Keratinocyte (primary cell): Measurements from ENCODE around the gene HSF4. TPM values are rescaled to one million over a fixed set of nuclear protein-coding genes. Genes with fewer than 3 reads are reported as not detected.

ENCODE experiments used
- DNase-seq: peaks from one replicate; pipeline ENCODE4 v3.0.0-alpha.2; 2011; ENCODE audit warnings: low read depth, missing footprints, low spot score
- FAIRE-seq: peaks from 2 replicates; lab custom pipeline; 2011; peaks lifted over from hg19 to GRCh38; lab: Jason Lieb, UNC
- H2AFZ ChIP-seq: 2 replicates; pipeline ENCODE4 v1.6.0; 2012; ENCODE audit warnings: low read length, control low read depth, inconsistent platforms; ENCODE audit not compliant: control insufficient read depth
- H3K27ac ChIP-seq: 2 replicates; pipeline ENCODE4 v1.5.1; 2011; ENCODE audit warnings: low read length; ENCODE audit not compliant: control insufficient read depth, insufficient read depth
- H3K27me3 ChIP-seq: 3 replicates; pipeline ENCODE4 v1.6.0; 2011; ENCODE audit warnings: low read length; ENCODE audit not compliant: control insufficient read depth, insufficient read depth; ENCODE audit errors: extremely low read depth
- H3K36me3 ChIP-seq, 2 experiments: 2 replicates in 1 of 2; 3 replicates in 1 of 2; pipeline ENCODE4 v1.5.1; 2011; ENCODE audit warnings: low read length in 2 of 2, mild to moderate bottlenecking in 1 of 2; ENCODE audit not compliant: control insufficient read depth in 2 of 2, insufficient read depth in 2 of 2; ENCODE audit errors: extremely low read depth in 1 of 2
- H3K4me1 ChIP-seq: 3 replicates; pipeline ENCODE4 v1.5.1; 2011; ENCODE audit warnings: low read length; ENCODE audit not compliant: control insufficient read depth, insufficient read depth; ENCODE audit errors: extremely low read depth
- H3K4me2 ChIP-seq: 3 replicates; pipeline ENCODE4 v1.6.0; 2011; ENCODE audit warnings: low read depth, low read length; ENCODE audit not compliant: control insufficient read depth, insufficient read depth; ENCODE audit errors: extremely low read depth
- H3K4me3 ChIP-seq, 3 experiments: fragments of 200-600 bp in 1 of 3; sonication (generic) in 1 of 3; 2 replicates in 2 of 3; 3 replicates in 1 of 3; pipeline ENCODE4 v1.5.1; 2011 to 2016; ENCODE audit warnings: low read length in 3 of 3, mild to moderate bottlenecking in 3 of 3, control low read depth in 2 of 3, inconsistent platforms in 1 of 3, low read depth in 1 of 3, mixed read lengths in 1 of 3, mixed run types in 1 of 3, moderate library complexity in 1 of 3; ENCODE audit not compliant: control insufficient read depth in 2 of 3, insufficient read depth in 2 of 3; ENCODE audit errors: extremely low read depth in 1 of 3
- H3K79me2 ChIP-seq: 2 replicates; pipeline ENCODE4 v1.6.0; 2012; ENCODE audit warnings: low read length; ENCODE audit not compliant: control insufficient read depth, insufficient read depth
- H3K9ac ChIP-seq: 3 replicates; pipeline ENCODE4 v1.6.0; 2011; ENCODE audit warnings: low read length; ENCODE audit not compliant: control insufficient read depth, insufficient read depth; ENCODE audit errors: extremely low read depth
- H3K9me1 ChIP-seq: 3 replicates; pipeline ENCODE4 v1.6.0; 2011; ENCODE audit warnings: low read length; ENCODE audit not compliant: control insufficient read depth, insufficient read depth; ENCODE audit errors: extremely low read depth
- H3K9me3 ChIP-seq: 2 replicates; pipeline ENCODE4 v1.5.1; 2012; ENCODE audit warnings: low read depth, low read length; ENCODE audit not compliant: control insufficient read depth
- H4K20me1 ChIP-seq: 3 replicates; pipeline ENCODE4 v1.6.0; 2011; ENCODE audit warnings: low read length; ENCODE audit not compliant: control insufficient read depth, insufficient read depth; ENCODE audit errors: extremely low read depth
- CTCF ChIP-seq, 3 experiments: IDR thresholded peaks in 1 of 3; conservative IDR thresholded peaks in 1 of 3; optimal IDR thresholded peaks in 1 of 3; 2 replicates in 2 of 3; 3 replicates in 1 of 3; pipeline versions ENCODE3 to v1.5.1; 2011; ENCODE audit warnings: low read length in 3 of 3, mild to moderate bottlenecking in 3 of 3, moderate library complexity in 2 of 3, control low read depth in 1 of 3, inconsistent platforms in 1 of 3; ENCODE audit not compliant: insufficient read depth in 2 of 3; ENCODE audit errors: extremely low read depth in 1 of 3
- EZH2 ChIP-seq: IDR thresholded peaks from one replicate; pipeline ENCODE4 v1.6.1; 2012; ENCODE audit warnings: inconsistent platforms, mild to moderate bottlenecking, low read length, moderate library complexity
- dilution Hi-C: fragments of 300-500 bp; cut with MboI; formaldehyde crosslinking; loops from one replicate; pipeline ENCODE4 v1.7.0; 2020; ENCODE audit warnings: low sequenced_read_pairs; ENCODE audit not compliant: extremely low pct_ligation_motif_present
- polyA plus RNA-seq, 5 experiments: library from polyadenylated mRNA; depleted of rRNA in 3 of 5; stranded (reverse) in 3 of 5; stranded (forward) in 1 of 5; unstranded in 1 of 5; fragments of >200 nt; gene quantifications; 1 replicate in 1 of 5; 2 replicates in 3 of 5; 3 replicates in 1 of 5; pipeline versions ENCODE4 v1.2.1 to v1.2.3, GENCODE V29; 2011 to 2012; ENCODE audit warnings: missing spikeins in 2 of 5, low read depth in 1 of 5, low replicate concordance in 1 of 5

Gene HSF4
- polyA plus RNA-seq, 1 donor (not counting 4 experiments of a cell fraction or from before 2014, with no cell fraction given) = 4.3 TPM

- Histone ChIP-seq H3K36me3 (peaks cover 47 to 64% of the 10 kb centered on the region in 2 experiments), H2AFZ (no peak overlapping the region), H3K79me2 (no peaks in the 10 kb centered on the region), H3K4me3 (no peak overlapping the region), H3K9me3 (no peaks in the 10 kb centered on the region), H3K4me1 (peaks cover 12% of the 10 kb centered on the region), H3K27ac (no peak overlapping the region), H3K27me3 (no peaks in the 10 kb centered on the region), H3K9ac (no peak overlapping the region), H3K4me2 (no peak overlapping the region), H4K20me1 (no peaks in the 10 kb centered on the region), H3K9me1 (no peaks in the 10 kb centered on the region)
- no peak for FAIRE-seq
- dilution Hi-C loops = no loop called here
- no peak for DNase-seq
- TF ChIP-seq CTCF (optimal IDR thresholded peaks at IDR 0.05 in 1 of 3, IDR thresholded peaks at IDR 0.05 in 1 of 3, conservative IDR thresholded peaks at IDR 0.05 in 1 of 3; ENCODE audit: extremely low read depth in 1 of 3, insufficient read depth in 2 of 3, low read length in 3 of 3) = no peak
- TF ChIP-seq EZH2 = no peak
Measured at GRCh38 chr16:67144943-67145342, 19.6 kb upstream of the HSF4 start.

GRCh38 chr16:67145746-67146145, 18.8 kb upstream of the HSF4 start:
- peaks cover 12% of the 10 kb centered on the region for H3K4me1 ChIP-seq
- no peak overlapping the region for H2AFZ ChIP-seq
- H3K4me3 ChIP-seq = no peak overlapping the region
- H3K9me1 ChIP-seq = no peaks in the 10 kb centered on the region
- TF ChIP-seq EZH2 (no peak), CTCF (optimal IDR thresholded peaks at IDR 0.05 in 1 of 3, IDR thresholded peaks at IDR 0.05 in 1 of 3, conservative IDR thresholded peaks at IDR 0.05 in 1 of 3; ENCODE audit: extremely low read depth in 1 of 3, insufficient read depth in 2 of 3, low read length in 3 of 3) (no peak)
- dilution Hi-C loops = no loop called here
- H3K4me2 ChIP-seq = no peak overlapping the region
- H3K79me2 ChIP-seq = no peaks in the 10 kb centered on the region
- H3K27ac ChIP-seq = no peak overlapping the region
- DNase-seq (no peak), FAIRE-seq (no peak)
- no peaks in the 10 kb centered on the region for H3K9me3 ChIP-seq
- H3K9ac ChIP-seq = no peak overlapping the region
- no peaks in the 10 kb centered on the region for H3K27me3 ChIP-seq
- no peaks in the 10 kb centered on the region for H4K20me1 ChIP-seq
- peaks cover 42 to 59% of the 10 kb centered on the region in 2 experiments for H3K36me3 ChIP-seq
